Fibroblast of villous mesenchyme (primary cell): ENCODE measurements around the gene DAND5. TPM values are rescaled to one million over a fixed set of nuclear protein-coding genes. Genes with fewer than 3 reads are reported as not detected.

ENCODE experiments used
- DNase-seq: peaks from one replicate; pipeline ENCODE4 v3.0.0-alpha.2; 2010; ENCODE audit warnings: low read depth
- H3K4me3 ChIP-seq: 2 replicates; pipeline ENCODE4 v1.5.1; 2011; ENCODE audit warnings: low read depth, mild to moderate bottlenecking, low read length
- CTCF ChIP-seq: IDR thresholded peaks from 2 replicates; pipeline ENCODE4 v1.5.1; 2012; ENCODE audit warnings: low read depth, mild to moderate bottlenecking, low read length; ENCODE audit not compliant: insufficient read depth
- small RNA-seq: library from RNA; depleted of rRNA; stranded (forward); fragments of <200 nt; gene quantifications from one replicate; pipeline ENCODE3, GENCODE V24; 2012
- total RNA-seq: library from RNA; depleted of rRNA; stranded (reverse); fragments of >200 nt; gene quantifications from 2 replicates; pipeline ENCODE4 v1.2.3, GENCODE V29; 2012

The DAND5 gene
- total RNA-seq, 1 donor: not detected

GRCh38 chr19:13022859-13023636 is 53.7 kb downstream of the DAND5 start:
- no peak for TF ChIP-seq CTCF
- H3K4me3 ChIP-seq: peak overlapping the region; percentile 67
- peak; percentile 97 for DNase-seq

- no peak for DNase-seq
- peak overlapping the region; percentile 67 for H3K4me3 ChIP-seq
- TF ChIP-seq CTCF: no peak
Measured at GRCh38 chr19:13023656-13024055, 54.3 kb downstream of the DAND5 start.

Small RNA genes lying within 50 kb of the gene (small RNA-seq; reads per million reads assigned to genes)
- gene MIR5695 (1.1 reads per million, percentile 19 among the genes with 10 or more reads in this experiment), gene MIR6515 (0.66 reads per million)

Other genes starting within 250 kb of the DAND5 start
- 36.7 and 53.1 TPM in 2 replicates for gene TNPO2, start 245.6 kb upstream of the DAND5 start, total RNA-seq
- 127 and 153 TPM in 2 replicates for gene TRIR, start 234.9 kb upstream of the DAND5 start, total RNA-seq
- gene GET3, start 232.1 kb upstream of the DAND5 start, total RNA-seq: 79.2 and 82.5 TPM in 2 replicates
- gene BEST2, start 217.8 kb upstream of the DAND5 start, total RNA-seq: not detected in 2 replicates
- 12.2 and 15.1 TPM in 2 replicates for gene HOOK2, start 194.0 kb upstream of the DAND5 start, total RNA-seq
- 88.1 and 107 TPM in 2 replicates for gene JUNB, start 178.1 kb upstream of the DAND5 start, total RNA-seq
- gene PRDX2, start 167.8 kb upstream of the DAND5 start, total RNA-seq: 222 and 230 TPM in 2 replicates
- not detected in 2 replicates for gene THSD8, start 167.5 kb upstream of the DAND5 start, total RNA-seq
- 20.0 and 22.9 TPM in 2 replicates for gene RNASEH2A, start 163.0 kb upstream of the DAND5 start, total RNA-seq
- gene RTBDN, start 135.0 kb upstream of the DAND5 start, total RNA-seq: not detected in 2 replicates
- gene MAST1, start 131.1 kb upstream of the DAND5 start, total RNA-seq: under 0.01 TPM in 2 replicates
- 14.7 and 18.7 TPM in 2 replicates for gene DNASE2, start 88.1 kb upstream of the DAND5 start, total RNA-seq
- gene KLF1, start 82.4 kb upstream of the DAND5 start, total RNA-seq: not detected in 2 replicates
- 17.3 and 19.6 TPM in 2 replicates for gene GCDH, start 78.4 kb upstream of the DAND5 start, total RNA-seq
- under 0.01 TPM in 2 replicates for gene SYCE2, start 50.3 kb upstream of the DAND5 start, total RNA-seq
- 65.2 and 70.2 TPM in 2 replicates for gene FARSA, start 35.9 kb upstream of the DAND5 start, total RNA-seq
- gene CALR, start 31.0 kb upstream of the DAND5 start, total RNA-seq: 2,107 and 2,588 TPM in 2 replicates
- 91.1 and 92.8 TPM in 2 replicates for gene RAD23A, start 23.7 kb upstream of the DAND5 start, total RNA-seq
- 18.6 and 24.8 TPM in 2 replicates for gene GADD45GIP1, start 12.4 kb upstream of the DAND5 start, total RNA-seq
- gene NFIX, start 25.9 kb downstream of the DAND5 start, total RNA-seq: 29.6 and 30.2 TPM in 2 replicates
- gene LYL1, start 133.3 kb downstream of the DAND5 start, total RNA-seq: 2.6 and 3.9 TPM in 2 replicates
- gene TRMT1, start 147.2 kb downstream of the DAND5 start, total RNA-seq: 25.4 and 25.9 TPM in 2 replicates
- gene NACC1, start 148.7 kb downstream of the DAND5 start, total RNA-seq: 95.0 and 104 TPM in 2 replicates
- gene STX10, start 180.8 kb downstream of the DAND5 start, total RNA-seq: 58.3 and 69.9 TPM in 2 replicates
- 22.0 and 28.7 TPM in 2 replicates for gene IER2, start 180.8 kb downstream of the DAND5 start, total RNA-seq